ENCODE data around the gene BTBD17.

Gene BTBD17

DNA sequence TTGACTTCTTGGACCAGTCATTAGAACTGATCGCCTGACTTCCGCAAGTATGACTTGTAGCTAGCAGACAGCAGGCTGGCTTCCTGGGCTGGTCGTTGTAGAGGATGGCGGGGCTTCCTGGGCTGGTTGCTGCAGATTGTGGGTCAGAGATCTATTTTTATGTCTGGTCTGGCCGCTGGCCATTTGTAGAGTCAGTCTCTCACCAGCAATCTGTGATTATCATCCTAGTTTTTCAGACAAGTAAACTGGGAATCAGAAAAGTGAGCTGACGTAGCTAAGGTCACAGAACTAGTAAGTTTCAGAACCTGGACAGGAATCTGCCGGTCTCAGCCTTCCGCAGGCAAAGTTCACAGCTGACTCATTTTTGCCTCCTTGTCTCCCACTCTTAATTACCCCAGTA lies 24.7 kb upstream of the BTBD17 start:
- DNase-seq, result no peak

DNA sequence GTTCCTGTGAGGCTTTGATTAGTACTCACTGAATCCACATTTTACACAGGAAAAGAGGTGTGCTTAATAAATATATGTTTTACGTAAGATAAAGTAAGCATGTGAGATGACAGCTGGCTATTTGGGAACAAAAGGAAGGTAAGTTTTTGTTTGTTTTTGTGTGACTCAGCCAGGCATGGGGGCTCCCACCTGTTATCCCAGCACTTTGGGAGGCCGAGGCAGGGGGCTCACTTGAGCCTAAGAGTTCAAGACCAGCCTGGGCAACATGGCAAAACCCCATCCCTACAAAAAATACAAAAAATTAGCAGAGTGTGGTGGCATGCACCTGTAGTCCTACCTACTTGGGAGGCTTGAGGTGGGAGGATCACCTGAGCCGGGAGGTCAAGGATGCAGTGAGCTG lies 23.5 kb upstream of the BTBD17 start:
- no peak for DNase-seq

DNA sequence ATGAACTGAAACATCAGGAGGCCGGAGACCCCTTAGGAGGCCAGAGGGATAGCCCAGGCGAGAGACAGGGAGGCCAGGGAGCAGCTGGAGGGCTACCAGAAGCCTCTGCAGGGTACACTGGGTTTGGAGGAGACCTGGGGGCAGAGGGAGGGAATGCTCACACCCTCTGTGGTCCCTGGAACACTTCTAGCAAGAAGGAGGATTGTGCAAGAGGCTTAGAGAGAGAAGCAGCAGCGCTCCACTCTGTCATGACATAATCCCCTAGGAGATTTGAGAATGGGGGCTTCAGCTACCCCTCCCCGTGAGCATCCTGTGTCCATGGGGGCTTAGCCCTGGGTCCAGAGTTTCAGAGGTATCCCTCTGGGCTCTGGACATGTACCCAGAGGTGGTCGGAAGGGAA lies 21.5 kb upstream of the BTBD17 start:
- DNase-seq, result no peak

DNA sequence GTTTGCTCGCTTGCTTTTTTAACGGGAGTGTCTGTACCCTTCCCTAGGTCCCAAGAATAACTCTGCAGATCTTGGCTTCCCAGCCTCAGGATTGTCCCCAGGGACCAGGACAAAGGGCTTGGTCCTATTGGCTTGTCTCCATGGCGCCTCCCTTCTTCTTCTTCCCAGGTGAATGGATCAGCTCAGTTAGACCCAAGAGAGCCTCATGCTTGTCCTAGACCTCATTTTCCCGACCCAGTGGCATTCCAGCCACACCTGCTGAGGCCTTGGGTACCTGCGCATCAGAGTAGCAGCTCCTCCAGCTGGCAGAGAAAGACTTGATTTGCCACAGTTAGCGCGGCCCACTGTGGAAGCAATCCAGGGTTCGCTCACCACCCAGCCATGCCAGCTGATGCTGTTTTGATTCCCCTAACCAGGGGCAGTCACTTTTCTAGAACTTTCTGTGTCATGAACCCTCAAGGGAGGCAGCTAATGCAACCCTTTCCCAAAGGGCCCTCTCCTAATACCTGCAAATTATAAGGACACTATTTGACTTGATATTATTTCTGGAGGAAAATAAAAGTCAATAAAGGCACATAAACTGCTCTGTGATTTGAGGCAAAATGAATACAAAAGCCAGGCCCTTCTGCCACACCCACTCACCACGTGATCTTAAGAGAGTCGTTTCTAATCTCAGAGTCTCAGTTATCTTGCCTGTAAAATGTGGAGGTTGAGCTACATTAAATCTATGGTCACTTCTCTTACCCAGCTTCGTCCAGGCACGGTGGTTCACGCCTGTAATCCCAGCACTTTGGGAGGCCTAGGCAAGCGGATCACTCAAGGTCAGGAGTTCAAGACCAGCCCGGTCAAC lies 19.5 kb upstream of the BTBD17 start:
- no peak for DNase-seq

DNA sequence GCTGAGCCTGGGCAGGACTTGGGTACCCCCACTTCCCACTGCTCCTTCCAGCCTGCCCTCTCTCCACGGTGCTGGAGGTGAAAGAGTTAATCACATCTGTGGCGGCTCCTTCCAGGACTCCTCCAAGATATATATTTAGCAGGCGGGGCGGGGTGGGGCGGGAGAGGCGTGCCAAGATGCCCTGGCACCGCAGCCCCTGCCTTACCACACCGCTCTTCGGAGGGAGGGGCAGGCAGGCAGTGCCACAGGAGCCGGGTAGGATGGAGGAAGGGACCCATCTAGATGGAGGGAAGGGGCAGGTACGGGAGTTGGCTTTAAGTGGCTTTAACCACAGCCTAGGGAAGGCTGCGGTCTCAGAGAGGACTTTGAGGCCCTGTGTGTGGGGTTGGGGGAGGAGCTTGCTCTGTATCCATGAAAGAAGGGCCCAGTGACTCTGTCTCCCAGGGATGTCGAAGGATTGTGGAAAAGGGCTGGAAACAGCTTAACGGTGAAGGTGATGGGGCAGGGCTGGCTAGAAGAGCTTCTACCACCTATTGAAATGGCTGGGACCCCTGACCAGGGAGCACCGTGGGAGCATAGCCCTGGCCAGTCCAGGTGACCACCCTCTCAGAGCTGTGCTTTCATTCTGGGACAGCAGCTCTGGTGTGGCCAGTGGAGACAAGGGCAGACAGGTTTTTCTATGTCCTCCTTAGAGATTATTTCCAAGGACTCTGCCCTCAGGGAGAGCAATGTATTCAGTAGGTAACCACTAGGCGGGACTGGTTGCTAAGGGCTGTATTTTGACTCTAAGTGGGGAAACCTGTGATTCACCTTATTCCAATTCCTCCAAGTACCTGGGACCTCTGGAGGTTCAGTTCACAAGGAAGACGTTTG lies 18.7 kb upstream of the BTBD17 start:
- DNase-seq, result no peak

DNA sequence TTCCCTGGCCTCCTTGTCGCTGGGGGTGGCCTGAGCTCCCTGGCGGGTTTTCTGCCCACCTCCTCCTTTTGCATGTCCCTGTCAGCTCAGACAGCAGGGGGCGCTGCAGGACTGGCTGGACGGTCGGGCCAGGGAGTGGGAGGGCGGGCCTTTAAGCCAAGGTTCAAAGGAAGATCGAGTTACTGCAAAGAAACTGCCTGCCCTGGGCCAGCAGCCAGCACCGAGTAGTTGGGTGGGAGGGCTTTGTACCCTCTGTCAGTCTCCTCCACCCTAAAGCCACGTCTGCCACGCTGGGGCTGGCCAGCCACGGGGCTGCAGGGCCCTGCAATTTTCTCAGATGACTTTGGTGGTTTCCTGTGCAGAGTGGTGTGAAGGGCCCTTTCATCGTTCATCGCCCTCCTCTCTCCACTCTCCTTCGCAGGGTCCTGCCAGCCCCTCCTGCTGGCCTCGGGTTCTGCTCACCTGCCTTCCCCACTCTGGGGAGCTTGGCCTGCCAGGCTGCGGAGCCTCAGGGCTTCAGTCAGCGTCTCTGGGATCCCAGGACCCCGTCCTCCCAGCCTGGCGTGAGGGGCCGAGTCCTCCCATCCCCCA lies 17.9 kb upstream of the BTBD17 start:
- DNase-seq, result peak; percentile 76

DNA sequence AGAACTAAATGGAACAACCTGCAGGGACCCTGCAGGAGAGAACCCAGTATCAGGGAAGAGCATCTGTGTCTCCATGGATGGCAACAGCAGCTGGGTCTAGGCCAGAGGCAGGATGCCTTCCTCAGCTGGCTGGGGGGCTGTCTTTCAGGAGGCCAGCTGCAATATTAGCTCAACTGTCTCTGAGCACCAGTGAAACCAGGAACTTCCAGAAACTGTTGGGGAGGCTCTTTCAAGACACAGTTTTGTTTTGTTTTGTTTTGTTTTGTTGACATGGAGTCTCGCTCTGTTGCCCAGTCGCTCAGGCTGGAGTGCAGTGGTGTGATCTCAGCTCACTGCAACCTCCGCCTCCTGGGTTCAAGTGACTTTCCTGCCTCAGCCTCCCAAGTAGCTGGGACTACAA lies 13.2 kb upstream of the BTBD17 start:
- no peak for DNase-seq

DNA sequence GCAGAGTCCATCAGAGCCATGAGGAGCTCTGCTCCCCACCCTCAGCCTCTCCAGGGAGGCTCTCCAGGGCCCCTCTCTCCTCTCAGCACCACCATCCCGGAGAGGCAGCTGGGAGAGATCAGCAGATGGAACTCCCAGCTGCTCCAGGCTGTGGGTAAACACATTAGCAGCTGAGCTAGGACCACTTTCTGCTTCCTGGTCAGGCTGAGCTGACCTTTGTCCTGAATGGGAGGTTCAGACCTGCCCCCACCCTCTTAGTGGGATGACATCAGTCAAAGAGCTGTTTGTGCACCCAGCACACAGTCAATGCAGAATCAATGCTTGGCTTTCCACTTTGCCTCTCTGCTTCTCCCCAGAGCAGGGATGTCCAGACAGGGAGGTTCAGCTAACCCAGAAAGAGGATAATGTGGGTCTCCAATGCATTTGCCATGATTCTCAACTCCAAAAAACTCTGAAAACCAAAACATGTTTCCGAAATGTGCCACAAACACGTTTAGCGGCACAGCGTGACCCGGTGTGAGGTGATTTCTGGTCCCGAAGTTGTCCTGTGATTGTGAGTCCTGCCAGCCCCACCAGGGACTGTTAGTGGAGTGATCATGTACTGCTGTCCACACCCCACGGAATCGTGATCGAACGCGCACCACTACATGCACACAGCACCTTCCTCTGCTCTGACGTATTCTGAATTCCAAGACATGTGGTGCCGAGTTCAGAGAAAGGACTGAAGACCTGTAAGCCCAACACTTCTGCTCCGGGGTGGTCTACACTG lies 12.4 kb upstream of the BTBD17 start:
- no peak for DNase-seq

DNA sequence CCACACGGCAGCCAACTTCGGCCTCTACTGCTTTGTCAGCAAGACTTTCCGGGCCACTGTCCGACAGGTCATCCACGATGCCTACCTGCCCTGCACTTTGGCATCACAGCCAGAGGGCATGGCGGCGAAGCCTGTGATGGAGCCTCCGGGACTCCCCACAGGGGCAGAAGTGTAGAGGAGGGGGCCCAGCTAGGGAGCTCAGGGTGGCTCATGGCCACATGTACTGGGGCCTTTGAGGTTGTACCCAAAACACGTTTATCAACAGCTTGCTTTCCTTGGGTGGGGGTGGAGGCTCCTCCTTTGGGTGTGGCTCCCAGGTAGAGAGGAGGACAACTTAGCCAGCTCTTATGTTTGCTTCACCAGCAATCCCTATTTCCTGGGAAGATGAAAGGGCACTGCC lies 10.8 kb upstream of the BTBD17 start:
- DNase-seq, result no peak

DNA sequence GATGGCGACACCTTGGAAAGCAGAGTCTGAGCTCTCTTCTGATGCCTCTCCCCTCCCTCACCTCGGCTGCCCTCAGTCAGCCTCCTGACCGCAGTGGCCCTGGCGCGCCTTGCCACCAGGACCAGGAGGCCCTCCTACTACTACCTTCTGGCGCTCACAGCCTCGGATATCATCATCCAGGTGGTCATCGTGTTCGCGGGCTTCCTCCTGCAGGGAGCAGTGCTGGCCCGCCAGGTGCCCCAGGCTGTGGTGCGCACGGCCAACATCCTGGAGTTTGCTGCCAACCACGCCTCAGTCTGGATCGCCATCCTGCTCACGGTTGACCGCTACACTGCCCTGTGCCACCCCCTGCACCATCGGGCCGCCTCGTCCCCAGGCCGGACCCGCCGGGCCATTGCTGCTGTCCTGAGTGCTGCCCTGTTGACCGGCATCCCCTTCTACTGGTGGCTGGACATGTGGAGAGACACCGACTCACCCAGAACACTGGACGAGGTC lies 10.0 kb upstream of the BTBD17 start:
- no peak for DNase-seq

DNA sequence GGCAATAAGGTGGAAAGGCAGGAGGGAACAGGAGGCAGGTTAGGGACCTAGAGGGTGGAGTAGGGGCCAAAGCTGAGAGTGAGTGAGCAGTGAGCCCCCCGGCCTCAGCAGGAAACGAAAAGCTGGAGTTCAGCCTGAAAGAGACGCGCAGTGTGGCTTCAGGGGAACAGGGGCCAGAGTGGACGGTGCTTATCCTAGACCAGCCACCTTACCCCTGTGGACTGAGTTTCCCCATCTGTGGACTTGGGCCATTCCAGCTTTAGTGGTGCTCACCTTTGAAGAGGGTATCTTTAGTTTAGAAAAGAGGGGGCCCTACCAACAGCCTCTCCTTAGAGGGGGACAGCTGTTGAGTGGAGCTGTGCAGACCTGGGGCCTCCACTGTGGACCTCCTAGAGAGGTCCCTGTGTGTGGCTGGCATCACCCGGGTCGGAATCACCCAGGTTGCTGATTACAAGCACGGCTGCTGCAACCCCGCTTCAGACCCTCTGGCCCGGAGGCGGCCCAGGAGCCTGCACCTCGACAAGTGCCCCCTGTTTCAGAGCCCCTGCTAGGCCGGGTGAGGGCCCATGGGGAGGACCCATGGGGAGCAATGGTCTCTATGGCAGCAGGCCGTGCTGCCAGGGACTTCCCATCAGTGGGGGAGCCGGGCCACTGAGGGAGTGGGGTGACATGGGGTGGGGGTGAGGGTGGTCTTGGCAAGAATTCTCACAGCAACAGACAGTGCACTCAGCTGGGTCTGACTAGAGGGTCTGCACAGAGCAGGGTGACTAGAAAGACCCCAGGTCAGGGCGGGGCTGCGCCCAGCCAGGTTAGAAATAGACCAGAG lies 8.2 kb upstream of the BTBD17 start:
- DNase-seq, result no peak

DNA sequence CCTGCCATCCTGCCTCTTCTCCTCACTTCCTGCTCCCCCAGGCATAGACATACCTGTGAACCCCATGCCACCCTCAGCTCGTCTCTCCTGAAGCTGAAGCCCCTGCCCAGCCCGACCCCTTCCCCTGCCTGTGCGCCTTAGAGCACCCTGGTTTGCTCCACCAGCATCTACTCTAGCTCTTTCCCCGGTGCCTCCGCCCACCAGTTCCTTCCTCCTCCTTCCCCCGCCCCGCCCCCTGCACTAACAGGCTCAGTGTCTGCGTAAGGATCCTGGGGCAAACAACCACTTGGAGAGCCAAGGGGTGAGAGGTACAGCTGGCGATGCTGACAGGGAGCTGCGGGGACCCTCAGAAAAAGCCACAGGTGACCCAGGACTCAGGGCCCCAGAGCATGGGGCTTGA lies 7.6 kb upstream of the BTBD17 start:
- DNase-seq, result no peak

DNA sequence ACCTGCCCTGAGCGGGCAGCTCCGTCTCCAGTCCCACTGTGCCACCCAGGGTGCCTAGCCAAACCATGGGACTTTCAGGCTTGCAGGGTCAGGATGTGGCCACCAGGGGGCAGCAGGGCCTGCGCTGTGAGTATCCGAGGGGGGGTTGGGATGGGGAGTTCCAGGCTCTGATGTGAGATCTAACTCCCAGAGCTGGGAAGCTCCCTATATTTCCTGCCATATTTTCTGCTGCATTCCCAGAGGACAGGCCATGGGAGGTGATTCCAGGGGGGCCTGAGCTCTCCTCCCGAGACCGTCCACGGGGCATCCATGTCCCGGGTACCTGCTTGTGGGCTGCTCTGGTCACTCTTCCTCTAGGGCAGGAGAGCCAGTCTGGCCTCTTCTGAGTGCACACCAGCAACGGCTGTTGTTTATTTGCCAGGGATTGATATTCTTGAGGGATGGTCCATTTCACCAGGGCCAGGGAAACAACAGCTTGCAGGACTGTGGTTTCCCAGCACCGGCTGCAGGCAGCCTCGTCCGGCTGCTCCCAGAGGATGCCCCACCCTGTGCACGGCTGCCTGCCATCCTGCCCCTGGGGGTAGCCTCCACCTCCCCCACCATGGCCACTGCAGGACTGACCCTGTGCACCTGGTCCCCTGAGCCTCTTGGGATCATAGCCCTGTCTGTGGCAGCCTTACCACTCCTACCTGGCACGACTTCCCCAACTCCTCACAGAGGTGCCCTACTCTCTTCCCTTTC lies 6.8 kb upstream of the BTBD17 start:
- DNase-seq, result peak; percentile 26

DNA sequence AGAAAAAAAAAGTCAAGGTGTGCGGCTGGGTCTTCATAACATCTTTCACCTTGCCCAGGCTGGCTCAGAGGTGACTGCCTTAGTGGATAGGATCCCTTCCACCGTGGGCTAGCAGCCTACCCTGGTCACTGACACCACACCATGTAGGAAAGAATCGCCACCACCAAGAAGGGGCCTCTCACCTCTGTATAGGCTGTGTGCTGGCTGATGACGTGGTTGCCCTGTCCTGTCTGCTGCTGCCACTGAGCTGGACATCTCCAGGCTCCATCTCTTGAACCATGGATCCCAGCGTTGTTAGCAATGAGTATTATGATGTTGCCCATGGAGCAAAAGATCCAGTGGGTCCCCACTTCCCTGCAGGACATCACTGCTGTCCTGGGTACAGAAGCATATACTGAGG lies 5.5 kb upstream of the BTBD17 start, which contains the start of gene GPR142:
TSS of gene GPR142 (plus strand) at position 301 of the 400 bp plus-strand sequence. CDS start 2,035 bp downstream, outside the sequence.
- DNase-seq, result no peak

DNA sequence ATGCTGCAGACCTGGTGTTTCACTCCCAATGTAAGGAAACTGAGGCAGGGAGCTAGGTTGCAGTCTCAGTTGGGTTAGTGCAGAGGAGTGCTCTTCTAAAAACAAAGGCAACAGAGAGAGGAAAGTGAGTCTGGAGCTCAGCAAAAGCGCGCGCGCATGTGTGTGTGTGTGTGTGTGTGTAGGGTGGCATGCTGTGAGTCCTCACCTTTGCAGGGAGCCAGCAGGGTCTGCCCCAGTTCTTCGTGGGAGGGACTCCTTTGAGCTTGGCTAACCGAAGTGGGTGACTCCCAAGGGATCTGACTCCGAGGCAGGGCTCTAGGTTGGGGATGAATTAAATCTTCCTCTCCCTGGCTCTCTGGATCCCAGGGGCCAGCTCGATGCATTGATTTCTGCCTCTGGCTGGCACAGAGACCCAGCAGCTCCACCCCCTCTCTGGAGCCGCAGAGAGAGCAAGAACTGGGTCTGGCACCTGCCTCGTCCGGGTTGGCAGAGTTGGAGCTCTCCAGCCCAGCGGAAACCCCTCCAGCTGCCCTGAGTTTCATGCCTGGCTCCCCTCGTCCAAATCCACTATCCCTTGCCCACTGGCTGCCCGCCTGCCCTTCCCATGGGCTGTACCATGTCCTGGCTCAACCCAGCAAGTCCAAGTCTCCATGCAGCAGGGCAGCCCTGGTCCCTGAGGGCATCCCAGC lies 1.3 kb upstream of the BTBD17 start:
- no peak for DNase-seq

DNA sequence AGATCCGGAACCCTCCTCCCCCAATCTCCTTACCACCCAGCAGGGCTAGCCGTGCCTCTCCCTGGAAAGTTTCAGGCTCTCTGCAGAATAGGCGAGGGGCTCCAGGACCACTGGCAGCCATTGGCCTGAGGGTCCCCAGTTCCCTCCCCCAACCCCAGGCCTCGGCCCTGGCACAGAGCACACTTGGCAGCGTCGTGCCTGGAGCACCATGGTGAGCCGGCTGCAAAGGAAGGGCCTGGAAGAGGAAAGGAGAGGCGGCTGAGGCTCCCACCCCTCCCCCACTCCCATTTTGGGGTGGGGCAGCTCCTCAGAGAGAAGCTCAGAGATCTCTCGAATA lies 369 bp upstream of the BTBD17 start:
- DNase-seq, result no peak

DNA sequence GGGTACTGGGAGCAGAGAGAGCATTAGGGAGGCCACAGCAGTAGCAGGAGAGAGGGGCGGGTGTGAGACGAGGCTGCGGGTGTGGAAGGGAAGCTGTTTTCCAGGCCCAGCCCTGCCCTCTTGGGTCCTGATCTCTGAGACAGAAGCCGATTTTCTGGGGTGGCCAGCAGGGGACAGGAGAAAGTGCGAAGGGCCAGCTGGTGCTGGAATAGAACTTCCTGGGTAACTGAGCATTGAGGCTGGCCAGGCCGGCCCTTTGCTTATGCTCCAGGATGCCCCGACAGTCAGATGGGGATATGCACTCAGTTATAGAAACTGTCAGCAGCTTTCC lies 804 bp downstream of the BTBD17 start:
- no peak for DNase-seq

DNA sequence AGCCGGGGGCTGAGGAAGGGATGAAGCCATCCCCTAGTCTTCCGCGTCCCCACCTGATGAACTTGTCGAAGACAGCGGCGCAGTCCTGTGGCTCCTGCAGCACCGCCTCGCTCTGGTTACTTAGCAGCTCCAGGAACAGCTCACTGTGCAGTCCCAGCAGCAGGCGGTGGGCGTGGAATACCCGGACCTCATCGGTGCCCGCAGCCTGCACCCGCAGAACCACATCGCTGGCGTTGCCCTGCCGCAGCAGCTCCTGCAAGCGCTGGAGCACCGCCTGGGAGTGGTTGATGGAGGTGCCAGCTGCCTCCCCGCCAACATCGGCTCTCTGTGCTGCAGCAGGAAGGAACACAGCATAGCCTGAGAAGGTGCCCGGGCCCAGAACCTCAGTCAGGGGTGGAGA lies 1.8 kb downstream of the BTBD17 start:
- no peak for DNase-seq

DNA sequence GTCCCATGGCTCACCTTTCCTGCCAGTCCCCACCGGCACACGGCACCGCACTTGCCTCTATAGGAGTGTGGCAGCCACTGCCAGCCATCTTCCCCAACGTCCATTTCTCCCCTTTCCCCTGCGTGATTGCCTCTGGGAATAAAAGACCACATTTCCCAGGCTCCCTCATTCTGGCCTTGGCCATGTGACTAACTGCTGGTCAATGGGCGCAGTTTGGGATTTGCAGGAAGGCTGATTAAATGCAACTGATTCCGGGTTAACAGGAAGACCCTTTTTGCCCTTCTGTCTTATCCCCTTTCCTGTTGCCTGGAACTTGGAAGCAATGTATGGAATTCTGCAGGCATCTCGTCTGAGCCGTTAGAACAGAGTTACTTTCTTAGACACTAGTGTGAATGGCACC lies 3.0 kb downstream of the BTBD17 start:
- no peak for DNase-seq

DNA sequence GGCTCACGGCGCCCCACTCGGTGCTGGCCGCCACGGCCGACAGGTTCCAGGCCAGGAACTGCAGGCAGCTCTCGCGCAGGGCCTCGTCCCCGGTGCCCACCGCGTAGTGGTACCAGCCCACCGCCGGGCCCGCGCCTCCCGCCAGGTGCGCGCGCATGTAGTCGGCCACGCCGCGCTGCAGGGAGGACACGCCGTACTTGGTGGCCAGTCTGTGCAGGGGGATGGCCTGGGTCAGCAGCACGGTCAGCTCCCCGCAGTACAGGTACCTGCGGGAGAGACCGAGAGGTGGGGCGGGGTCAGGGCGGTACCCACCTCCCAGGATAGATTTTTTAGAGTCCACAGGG lies 4.2 kb downstream of the BTBD17 start:
- no peak for DNase-seq

Data from NCI-H1105 treated with DMSO at 0.1 percent for 48 hours (cell line).